Smooth muscle cell (in vitro differentiated cells): ENCODE measurements around the gene GBA2. TPM values are rescaled to one million over a fixed set of nuclear protein-coding genes. Genes with fewer than 3 reads are reported as not detected.

Experiments used
- DNase-seq: peaks from one replicate; lab custom pipeline; 2025; ENCODE audit not compliant: unreplicated experiment; lab: John Stamatoyannopoulos, UW
- H2AFZ ChIP-seq: fragments of 200-600 bp; sonication (generic); 2 replicates; pipeline ENCODE4 v1.6.0; 2016; ENCODE audit warnings: antibody characterized with exemption, low read depth, mild to moderate bottlenecking
- H3F3A ChIP-seq: fragments of 200-600 bp; sonication (generic); 2 replicates; pipeline ENCODE4 v1.6.0; 2017; ENCODE audit warnings: antibody characterized with exemption, low read depth
- H3K27ac ChIP-seq: fragments of 200-600 bp; sonication (generic); 2 replicates; pipeline ENCODE4 v1.5.1; 2016; ENCODE audit warnings: low read depth, mild to moderate bottlenecking
- H3K27me3 ChIP-seq: fragments of 200-600 bp; sonication (generic); 2 replicates; pipeline ENCODE4 v1.6.1; 2016; ENCODE audit warnings: low read depth, mild to moderate bottlenecking
- H3K36me3 ChIP-seq: fragments of 200-600 bp; sonication (generic); 2 replicates; pipeline ENCODE4 v1.5.1; 2016; ENCODE audit warnings: low read depth
- H3K4me1 ChIP-seq: fragments of 200-600 bp; sonication (generic); 2 replicates; pipeline ENCODE4 v1.5.1; 2016; ENCODE audit warnings: low read depth
- H3K4me2 ChIP-seq: fragments of 200-600 bp; sonication (generic); 2 replicates; pipeline ENCODE4 v1.6.0; 2016; ENCODE audit warnings: mild to moderate bottlenecking
- H3K4me3 ChIP-seq: fragments of 200-600 bp; sonication (generic); 2 replicates; pipeline ENCODE4 v1.5.1; 2016; ENCODE audit warnings: mild to moderate bottlenecking
- H3K79me2 ChIP-seq: fragments of 200-600 bp; sonication (generic); 2 replicates; pipeline ENCODE4 v1.6.0; 2016; ENCODE audit warnings: low read depth, mild to moderate bottlenecking
- H3K9ac ChIP-seq: fragments of 200-600 bp; sonication (generic); 2 replicates; pipeline ENCODE4 v1.6.0; 2016; ENCODE audit warnings: low read depth
- H3K9me3 ChIP-seq: fragments of 200-600 bp; sonication (generic); replicated peaks from 2 replicates; pipeline ENCODE4 v1.5.1; 2016; ENCODE audit warnings: low read depth
- H4K20me1 ChIP-seq: fragments of 200-600 bp; sonication (generic); 2 replicates; pipeline ENCODE4 v1.6.0; 2016; ENCODE audit warnings: low read depth
- WGBS: methylation state at CpG from one replicate; pipeline ENCODE4 v1.1.7; 2016; ENCODE audit warnings: low lambda C conversion rate; 5-methylcytosine and 5-hydroxymethylcytosine counted together
- polyA plus RNA-seq: library from polyadenylated mRNA; unstranded; fragments of >200 nt; fragmentation: Nextera tagmentation; extraction: Ambion mirVana; gene quantifications from 2 replicates; pipeline ENCODE4 v1.2.1, GENCODE V29; 2016
- total RNA-seq: library from RNA; depleted of rRNA; stranded (reverse); fragments of >200 nt; gene quantifications from 2 replicates; pipeline ENCODE4 v1.2.3, GENCODE V29; 2014
- TF ChIP-seq, protein P1 (sequence below): fragments of 200-600 bp; sonication (generic); IDR thresholded peaks from 2 replicates; pipeline ENCODE4 v1.5.1; 2017; ENCODE audit warnings: borderline replicate concordance, mild to moderate bottlenecking, antibody characterized with exemption; ENCODE audit not compliant: insufficient read depth, poor library complexity, severe bottlenecking

GBA2 gene
- total RNA-seq, result 33.8 and 37.8 TPM in 2 replicates
- polyA plus RNA-seq, result 35.3 and 52.7 TPM in 2 replicates

DNA sequence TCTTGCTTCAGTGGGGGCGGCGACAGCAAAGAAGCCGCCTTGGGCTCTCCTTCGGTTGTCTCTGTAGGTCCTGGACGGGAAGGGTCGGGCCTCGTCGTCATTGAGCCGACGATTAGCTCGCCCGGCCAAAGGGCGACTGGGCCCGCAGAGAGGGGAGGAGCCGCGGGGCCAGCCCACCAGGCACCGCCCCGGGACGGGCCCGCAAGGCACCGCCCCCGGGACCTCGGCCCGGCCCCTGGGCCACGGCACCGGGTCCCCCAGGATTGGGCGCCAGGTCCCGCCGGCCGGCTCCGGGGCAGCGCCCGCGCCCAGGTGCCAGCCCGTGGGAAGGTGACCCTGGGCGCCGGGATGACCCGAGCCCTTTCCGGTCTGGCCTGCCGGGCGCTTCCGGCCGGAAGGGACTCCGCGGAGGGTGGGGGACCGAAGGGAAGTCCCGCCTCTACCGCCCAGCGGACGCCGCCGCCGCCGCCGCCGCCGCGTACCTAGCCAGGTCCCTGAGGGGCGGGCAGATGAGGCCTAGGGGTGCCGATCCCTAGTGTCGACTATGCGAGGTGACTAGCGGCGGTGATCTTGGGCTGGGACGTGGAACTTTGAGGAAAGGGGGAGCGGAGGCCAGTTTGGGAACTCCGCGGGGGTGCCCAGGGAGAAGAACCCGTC, at the start of gene GBA2, which contains the start of gene RGP1:
Gene GBA2 (minus strand): TSS at position 371 of the 657 bp plus-strand sequence. CDS start 524 bp downstream, outside the sequence.
Gene RGP1 (plus strand): TSS at position 430 of the 657 bp plus-strand sequence. CDS start 469 bp downstream, outside the sequence.
- H2AFZ ChIP-seq, result peak within 1 kb of the TSS; percentile 84
- peaks cover 63% of the 10 kb centered on the region for H3K79me2 ChIP-seq
- TF ChIP-seq, protein P1, sequence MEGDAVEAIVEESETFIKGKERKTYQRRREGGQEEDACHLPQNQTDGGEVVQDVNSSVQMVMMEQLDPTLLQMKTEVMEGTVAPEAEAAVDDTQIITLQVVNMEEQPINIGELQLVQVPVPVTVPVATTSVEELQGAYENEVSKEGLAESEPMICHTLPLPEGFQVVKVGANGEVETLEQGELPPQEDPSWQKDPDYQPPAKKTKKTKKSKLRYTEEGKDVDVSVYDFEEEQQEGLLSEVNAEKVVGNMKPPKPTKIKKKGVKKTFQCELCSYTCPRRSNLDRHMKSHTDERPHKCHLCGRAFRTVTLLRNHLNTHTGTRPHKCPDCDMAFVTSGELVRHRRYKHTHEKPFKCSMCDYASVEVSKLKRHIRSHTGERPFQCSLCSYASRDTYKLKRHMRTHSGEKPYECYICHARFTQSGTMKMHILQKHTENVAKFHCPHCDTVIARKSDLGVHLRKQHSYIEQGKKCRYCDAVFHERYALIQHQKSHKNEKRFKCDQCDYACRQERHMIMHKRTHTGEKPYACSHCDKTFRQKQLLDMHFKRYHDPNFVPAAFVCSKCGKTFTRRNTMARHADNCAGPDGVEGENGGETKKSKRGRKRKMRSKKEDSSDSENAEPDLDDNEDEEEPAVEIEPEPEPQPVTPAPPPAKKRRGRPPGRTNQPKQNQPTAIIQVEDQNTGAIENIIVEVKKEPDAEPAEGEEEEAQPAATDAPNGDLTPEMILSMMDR, result no peak
- peak within 1 kb of the TSS; percentile 94 for H3K4me3 ChIP-seq
- H4K20me1 ChIP-seq, result peaks cover 44% of the 10 kb centered on the region
- WGBS, result under 1% methylated on average over 65 of the region's 69 CpGs
- H3K27ac ChIP-seq, result peak within 1 kb of the TSS; percentile 44
- H3K9me3 ChIP-seq, result no peaks in the 10 kb centered on the region
- H3F3A ChIP-seq, result no peaks in the 10 kb centered on the region
- no peak for DNase-seq
- H3K9ac ChIP-seq, result peak within 1 kb of the TSS; percentile 86
- no peaks in the 10 kb centered on the region for H3K27me3 ChIP-seq
- H3K36me3 ChIP-seq, result peaks cover 4% of the 10 kb centered on the region
- H3K4me1 ChIP-seq, result peaks cover 24% of the 10 kb centered on the region
- peak within 1 kb of the TSS; percentile 98 for H3K4me2 ChIP-seq

DNA sequence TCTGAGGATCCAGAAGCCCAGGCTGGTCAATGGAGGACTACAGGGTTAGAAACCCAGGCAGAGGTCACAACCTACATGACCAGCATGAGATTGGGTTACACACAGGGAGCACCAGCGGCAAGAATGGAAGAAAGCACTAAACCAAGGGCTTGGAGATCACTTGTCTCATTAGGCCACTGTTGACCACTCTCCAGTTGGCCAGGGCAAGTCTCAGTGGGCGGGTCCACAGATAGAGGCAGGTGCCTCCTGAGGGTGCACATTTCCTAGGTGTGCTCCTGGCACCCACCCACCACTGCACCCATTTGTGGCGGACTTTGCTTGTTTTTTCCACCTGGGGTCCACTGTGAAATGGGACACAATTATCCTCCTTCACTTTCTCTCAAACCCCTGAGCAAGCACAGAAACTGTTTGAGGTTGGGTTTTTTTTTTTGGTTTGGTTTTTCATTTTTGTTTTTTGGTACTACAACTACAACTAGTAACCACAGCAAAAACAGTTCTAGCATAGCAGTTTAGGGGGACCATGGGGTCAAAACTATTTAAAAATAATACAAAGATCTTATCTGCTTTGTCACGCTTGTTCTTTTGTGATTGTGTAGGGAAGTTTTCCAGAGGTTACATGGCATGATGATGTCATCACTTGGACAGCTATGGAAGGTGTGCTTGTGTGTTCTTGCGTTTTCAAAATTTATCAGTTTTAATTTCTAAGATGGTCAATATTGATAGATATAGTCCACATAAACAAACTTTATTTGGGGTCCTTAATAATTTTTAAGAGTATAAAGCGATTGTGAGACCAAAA, 48.5 kb upstream of the GBA2 start:
- Histone ChIP-seq H3K4me3 (no peak overlapping the region), H4K20me1 (no peaks in the 10 kb centered on the region), H3K27ac (peak overlapping the region; percentile 78), H3K9ac (peak overlapping the region; percentile 14), H3K4me1 (peaks cover 3% of the 10 kb centered on the region), H3K4me2 (no peak overlapping the region), H3K36me3 (no peaks in the 10 kb centered on the region), H3F3A (no peaks in the 10 kb centered on the region), H3K27me3 (no peaks in the 10 kb centered on the region), H2AFZ (no peak overlapping the region), H3K79me2 (no peaks in the 10 kb centered on the region), H3K9me3 (no peaks in the 10 kb centered on the region)
- DNase-seq, result no peak
- TF ChIP-seq, protein P1, result no peak
- WGBS, result 91% methylated on average over 6 of the region's 6 CpGs

DNA sequence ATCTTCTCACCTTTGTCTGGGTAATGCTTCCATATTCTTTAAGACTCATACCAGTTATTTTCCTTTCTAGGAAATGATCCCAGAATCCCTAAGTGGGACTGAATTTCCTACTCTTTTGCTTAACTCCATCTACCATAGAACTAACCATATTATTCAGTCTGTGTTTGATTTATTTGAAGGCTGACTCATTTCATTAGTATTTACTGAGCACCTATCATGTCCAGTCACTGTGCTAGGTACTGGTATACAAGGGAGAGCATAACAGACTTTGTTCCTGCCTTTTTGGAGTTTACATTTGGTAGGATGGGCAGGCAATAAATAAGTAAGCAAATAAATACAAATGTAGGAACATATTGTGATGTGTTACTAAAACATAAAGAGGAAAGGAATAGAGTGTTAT, 46.7 kb upstream of the GBA2 start:
- Histone ChIP-seq H4K20me1 (no peaks in the 10 kb centered on the region), H3K9ac (no peak overlapping the region), H3F3A (no peaks in the 10 kb centered on the region), H3K9me3 (no peaks in the 10 kb centered on the region), H2AFZ (no peak overlapping the region), H3K4me1 (peaks cover 8% of the 10 kb centered on the region), H3K4me3 (no peak overlapping the region), H3K36me3 (no peaks in the 10 kb centered on the region), H3K27me3 (no peaks in the 10 kb centered on the region), H3K27ac (peak overlapping the region; percentile 37), H3K4me2 (no peak overlapping the region), H3K79me2 (no peaks in the 10 kb centered on the region)
- no peak for DNase-seq
- TF ChIP-seq, protein P1, result no peak
